CD14-positive monocyte (primary cell): ENCODE results near the gene PLAC9. TPM values are rescaled to one million over a fixed set of nuclear protein-coding genes. Genes with fewer than 3 reads are reported as not detected.
"Not testable (repeated sequence)": the region's sequence is repeated elsewhere in the genome, so short reads cannot be mapped to it uniquely, and the experiment has no call there.

Source experiments
- DNase-seq, 3 donors: peaks; one replicate each; pipeline ENCODE4 v3.0.0-alpha.2; 2011 to 2022
- H2AFZ ChIP-seq: 2 replicates; pipeline ENCODE4 v1.6.0; 2012; ENCODE audit warnings: mild to moderate bottlenecking, low read depth, low read length, inconsistent platforms; ENCODE audit not compliant: insufficient read depth, poor library complexity, severe bottlenecking
- H3K27ac ChIP-seq, 2 donors: 1 replicate in 1 of 2; 2 replicates in 1 of 2; pipeline ENCODE4 v1.5.1; 2012 to 2013; ENCODE audit warnings: low read length in 2 of 2, control low read depth in 1 of 2, inconsistent platforms in 1 of 2, low read depth in 1 of 2, mild to moderate bottlenecking in 1 of 2
- H3K27me3 ChIP-seq, 2 donors: one replicate each; pipeline versions ENCODE4 v1.6.0 to v1.6.1; 2011 to 2013; ENCODE audit warnings: low read length in 2 of 2; ENCODE audit not compliant: control insufficient read depth in 2 of 2, insufficient read depth in 2 of 2
- H3K36me3 ChIP-seq, 2 donors: replicated peaks in 1 of 2; 1 replicate in 1 of 2; 2 replicates in 1 of 2; pipeline versions ENCODE4 v1.5.1 to v1.6.1; 2012 to 2013; ENCODE audit warnings: low read length in 2 of 2, control low read depth in 1 of 2, inconsistent platforms in 1 of 2, mild to moderate bottlenecking in 1 of 2; ENCODE audit not compliant: insufficient read depth in 2 of 2, control insufficient read depth in 1 of 2
- H3K4me1 ChIP-seq, 2 donors: 1 replicate in 1 of 2; 2 replicates in 1 of 2; pipeline versions ENCODE4 v1.5.1 to v1.6.1; 2012 to 2013; ENCODE audit warnings: low read length in 2 of 2, control low read depth in 1 of 2, inconsistent platforms in 1 of 2, mild to moderate bottlenecking in 1 of 2, moderate library complexity in 1 of 2; ENCODE audit not compliant: insufficient read depth in 2 of 2, control insufficient read depth in 1 of 2
- H3K4me2 ChIP-seq: replicated peaks from 2 replicates; pipeline ENCODE3; 2012; ENCODE audit warnings: low read length, moderate library complexity, mild to moderate bottlenecking; ENCODE audit not compliant: poor library complexity, severe bottlenecking; ENCODE audit errors: extremely low read depth
- H3K4me3 ChIP-seq, 3 experiments: fragments of 200-600 bp in 1 of 3; sonication (generic) in 1 of 3; replicated peaks in 1 of 3; 1 replicate in 2 of 3; 2 replicates in 1 of 3; pipeline ENCODE4 v1.5.1; 2011 to 2013; ENCODE audit warnings: low read length in 3 of 3, mild to moderate bottlenecking in 3 of 3, control low read depth in 2 of 3, low read depth in 2 of 3, inconsistent platforms in 1 of 3, moderate library complexity in 1 of 3
- H3K79me2 ChIP-seq: 2 replicates; pipeline ENCODE4 v1.6.0; 2012; ENCODE audit warnings: mild to moderate bottlenecking, control low read depth, inconsistent platforms, low read length, moderate library complexity; ENCODE audit not compliant: insufficient read depth
- H3K9ac ChIP-seq: 2 replicates; pipeline ENCODE4 v1.6.0; 2017; ENCODE audit warnings: low read length, mild to moderate bottlenecking; ENCODE audit not compliant: insufficient read depth, poor library complexity, severe bottlenecking
- H3K9me3 ChIP-seq, 2 donors: replicated peaks in 1 of 2; 1 replicate in 1 of 2; 2 replicates in 1 of 2; pipeline versions ENCODE4 v1.5.1 to v1.6.1; 2012 to 2013; ENCODE audit warnings: low read length in 2 of 2, control low read depth in 1 of 2; ENCODE audit not compliant: control insufficient read depth in 1 of 2, insufficient read depth in 1 of 2
- H4K20me1 ChIP-seq: 2 replicates; pipeline ENCODE4 v1.6.0; 2012; ENCODE audit warnings: mild to moderate bottlenecking, low read length, control low read depth, moderate library complexity; ENCODE audit not compliant: insufficient read depth
- H3K27ac Mint-ChIP-seq, 7 donors: one replicate each; pipeline ENCODE4 v1.8.0; 2020; ENCODE audit warnings: mild to moderate bottlenecking in 7 of 7, mixed read lengths in 7 of 7, moderate library complexity in 6 of 7, inconsistent platforms in 2 of 7
- H3K27me3 Mint-ChIP-seq, 3 donors: one replicate each; pipeline ENCODE4 v1.8.0; 2021 to 2022; ENCODE audit warnings: low read depth in 3 of 3, mild to moderate bottlenecking in 3 of 3, mixed read lengths in 3 of 3, moderate library complexity in 3 of 3, inconsistent platforms in 1 of 3
- H3K36me3 Mint-ChIP-seq, 2 donors: one replicate each; pipeline ENCODE4 v1.8.0; 2020; ENCODE audit warnings: mixed read lengths in 2 of 2, inconsistent platforms in 1 of 2, mild to moderate bottlenecking in 1 of 2
- H3K4me1 Mint-ChIP-seq: one replicate; pipeline ENCODE4 v1.8.0; 2020; ENCODE audit warnings: mild to moderate bottlenecking, mixed read lengths
- H3K4me3 Mint-ChIP-seq, 2 donors: one replicate each; pipeline ENCODE4 v1.8.0; 2020; ENCODE audit warnings: mild to moderate bottlenecking in 2 of 2, mixed read lengths in 2 of 2, moderate library complexity in 1 of 2
- H3K9me3 Mint-ChIP-seq, 7 donors: one replicate each; pipeline ENCODE4 v1.8.0; 2020 to 2022; ENCODE audit warnings: mixed read lengths in 7 of 7, mild to moderate bottlenecking in 6 of 7, moderate library complexity in 6 of 7, inconsistent platforms in 2 of 7
- CTCF ChIP-seq: fragments of 200-600 bp; IDR thresholded peaks from one replicate; pipeline ENCODE4 v1.8.0; 2022; ENCODE audit warnings: antibody characterized with exemption, mild to moderate bottlenecking
- WGBS: methylation state at CpG from one replicate; pipeline ENCODE4 v1.1.5; 2013; ENCODE audit warnings: missing lambda C conversion rate; ENCODE audit not compliant: insufficient coverage; 5-methylcytosine and 5-hydroxymethylcytosine counted together
- intact Hi-C, 2 donors: fragments of 100-400 bp; cut with micrococcal nuclease; formaldehyde crosslinking; loops; one replicate each; pipeline versions ENCODE4 v1.15.0 to v1.15.1; 2023
- polyA plus RNA-seq, 3 donors: library from polyadenylated mRNA; depleted of rRNA in 1 of 3; unstranded in 2 of 3; stranded (reverse) in 1 of 3; fragments of 300-500 nt in 2 of 3; fragments of >200 nt in 1 of 3; fragmentation: Illumina TruSeq in 2 of 3; gene quantifications; 1 replicate in 2 of 3; 2 replicates in 1 of 3; pipeline ENCODE4 v1.2.3, GENCODE V29; 2012 to 2021

The PLAC9 gene
- polyA plus RNA-seq, 3 donors = not detected

DNA sequence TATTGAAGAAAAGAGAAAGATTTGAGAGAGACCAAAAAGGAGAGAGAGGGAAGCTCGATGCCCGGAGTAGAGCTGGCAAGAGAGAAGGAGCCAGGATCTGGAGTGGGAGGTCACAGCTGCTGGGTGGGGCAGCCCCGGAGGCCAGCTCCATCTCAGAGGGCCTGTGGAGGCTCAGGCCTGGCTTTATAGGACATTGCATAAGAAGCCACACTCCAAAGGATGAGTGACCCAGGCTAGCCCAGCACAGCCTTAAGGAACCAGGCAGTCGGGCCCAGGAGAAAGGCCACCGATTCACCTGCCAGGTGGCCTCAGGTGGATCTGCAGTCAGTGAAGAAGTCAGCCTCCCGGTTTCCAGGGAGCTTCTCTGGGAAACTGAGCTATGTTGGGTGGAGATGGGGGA is 676 bp downstream of the PLAC9 start:
- DNase-seq = no peak
- no peaks in the 10 kb centered on the region for H4K20me1 ChIP-seq
- Mint-ChIP-seq H3K36me3 (peaks cover 0 to 7% of the 10 kb centered on the region in 2 donors), H3K27ac (no peak overlapping the region), H3K9me3 (peaks cover 0 to 7% (median 3%) of the 10 kb centered on the region in 7 donors), H3K4me3 (peak overlapping the region in 1 of 2 donors; percentile 85), H3K27me3 (peaks cover 38 to 54% (median 40%) of the 10 kb centered on the region in 3 donors), H3K4me1 (peaks cover 9% of the 10 kb centered on the region)
- peaks cover 21 to 26% of the 10 kb centered on the region in 2 donors for H3K27me3 ChIP-seq
- H3K27ac ChIP-seq = no peak overlapping the region
- TF ChIP-seq CTCF = no peak
- no peaks in the 10 kb centered on the region for H3K79me2 ChIP-seq
- no peaks in the 10 kb centered on the region for H3K9me3 ChIP-seq
- H3K9ac ChIP-seq = no peak overlapping the region
- H3K36me3 ChIP-seq = no peaks in the 10 kb centered on the region
- peaks cover 0 to 12% of the 10 kb centered on the region in 2 donors for H3K4me1 ChIP-seq
- 59% methylated on average over 6 of the region's 6 CpGs for WGBS
- H3K4me2 ChIP-seq = no peak overlapping the region
- peak overlapping the region; percentile 21 for H2AFZ ChIP-seq
- intact Hi-C loops = no loop called here
- no peak overlapping the region for H3K4me3 ChIP-seq

DNA sequence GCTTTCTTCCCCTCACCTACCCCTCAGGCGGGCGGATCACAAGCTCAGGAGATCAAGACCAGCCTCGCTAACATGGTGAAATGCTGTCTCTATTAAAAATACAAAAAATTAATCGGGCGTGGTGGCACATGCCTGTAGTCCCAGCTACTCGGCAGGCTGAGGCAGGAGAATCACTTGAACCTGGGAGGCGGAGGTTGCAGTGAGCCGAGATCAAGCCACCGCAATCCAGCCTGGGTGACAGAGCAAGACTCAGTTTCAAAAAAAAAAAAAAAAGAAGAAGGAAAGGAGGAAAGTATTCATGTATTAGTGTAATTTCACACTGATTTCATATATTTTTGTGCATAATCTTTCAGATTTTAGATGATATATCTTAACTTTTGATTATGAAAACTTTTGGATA is 1.2 kb downstream of the PLAC9 start:
- 100% methylated on average over 6 of the region's 9 CpGs for WGBS
- peaks cover 21 to 26% of the 10 kb centered on the region in 2 donors for H3K27me3 ChIP-seq
- H3K36me3 ChIP-seq, DNase-seq, H4K20me1 ChIP-seq, H3K27ac ChIP-seq, H3K79me2 ChIP-seq, H3K27ac Mint-ChIP-seq, H3K4me2 ChIP-seq, H3K36me3 Mint-ChIP-seq, H3K9me3 ChIP-seq, H3K9me3 Mint-ChIP-seq, H3K9ac ChIP-seq, H2AFZ ChIP-seq, H3K4me3 ChIP-seq, H3K4me1 Mint-ChIP-seq, intact Hi-C loops: not testable (repeated sequence)
- H3K4me3 Mint-ChIP-seq = peak overlapping the region in 1 of 2 donors; percentile 85
- peaks cover 0 to 12% of the 10 kb centered on the region in 2 donors for H3K4me1 ChIP-seq
- H3K27me3 Mint-ChIP-seq = peaks cover 38 to 52% (median 40%) of the 10 kb centered on the region in 3 donors
